Spinal cord (tissue), 10 donors: ENCODE measurements around the gene NF2. TPM values are rescaled to one million over a fixed set of nuclear protein-coding genes. Genes with fewer than 3 reads are reported as not detected.
"Not testable (repeated sequence)": the region's sequence is repeated elsewhere in the genome, so short reads cannot be mapped to it uniquely, and the experiment has no call there.

Experiments
- DNase-seq, 6 donors: peaks; one replicate each; pipeline versions ENCODE4 v3.0.0 to v3.0.0-alpha.2; 2013 to 2015; ENCODE audit warnings: low spot score in 6 of 6, low read depth in 4 of 6
- H3K27ac ChIP-seq: one replicate; pipeline ENCODE4 v1.5.1; 2013; ENCODE audit warnings: low read depth, low read length, control low read depth
- H3K27me3 ChIP-seq: one replicate; pipeline ENCODE4 v1.6.1; 2013; ENCODE audit warnings: low read length; ENCODE audit not compliant: control insufficient read depth, insufficient read depth
- H3K36me3 ChIP-seq: one replicate; pipeline ENCODE4 v1.6.1; 2013; ENCODE audit warnings: low read length; ENCODE audit not compliant: control insufficient read depth, insufficient read depth
- H3K4me1 ChIP-seq: one replicate; pipeline ENCODE4 v1.6.1; 2013; ENCODE audit warnings: low read length; ENCODE audit not compliant: control insufficient read depth, insufficient read depth
- H3K4me3 ChIP-seq: one replicate; pipeline ENCODE4 v1.5.1; 2013; ENCODE audit warnings: low read depth, low read length, control low read depth
- H3K9me3 ChIP-seq: one replicate; pipeline ENCODE4 v1.6.1; 2013; ENCODE audit warnings: low read length; ENCODE audit not compliant: control insufficient read depth, insufficient read depth
- WGBS: methylation state at CpG from one replicate; pipeline ENCODE4 v1.1.5; 2013; ENCODE audit warnings: missing lambda C conversion rate; ENCODE audit not compliant: insufficient coverage; 5-methylcytosine and 5-hydroxymethylcytosine counted together
- polyA plus RNA-seq, 2 donors: library from polyadenylated mRNA; unstranded; fragments of 120-200 nt; gene quantifications; one replicate each; pipeline ENCODE4 v1.2.1, GENCODE V29; 2013; ENCODE audit not compliant: insufficient read length in 2 of 2
- total RNA-seq, 2 donors: library from RNA; depleted of rRNA in 1 of 2; stranded (reverse); fragments of 120-200 nt in 1 of 2; fragments of >200 nt in 1 of 2; gene quantifications; one replicate each; pipeline versions ENCODE4 v1.2.3 to v1.2.4, GENCODE V29; 2013 to 2014
- donor health status: healthy.

NF2 gene
- total and polyA plus RNA-seq, 4 donors = 35.4 to 48.7 (median 39.6) TPM

DNA sequence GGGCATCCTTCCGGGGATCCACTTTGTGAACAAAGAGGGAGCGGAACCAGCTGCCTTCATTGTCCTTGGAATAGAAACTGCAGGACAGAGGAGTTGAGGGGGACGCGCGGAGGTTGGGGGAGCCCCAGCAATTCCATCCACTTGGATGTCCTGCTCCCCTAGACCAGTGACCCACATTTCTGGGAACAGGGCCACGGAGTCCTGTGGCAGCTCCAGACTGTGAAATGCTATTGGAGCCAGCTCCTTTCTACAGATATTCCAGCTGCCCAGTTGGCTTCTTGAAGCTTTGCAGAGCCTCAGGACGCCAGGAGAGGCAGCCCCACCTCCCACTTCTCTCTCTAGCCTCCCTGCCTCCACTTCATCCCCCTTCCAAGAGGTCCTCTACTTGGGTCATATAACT lies 33.0 kb upstream of the NF2 start:
- Histone ChIP-seq H3K27me3 (no peaks in the 10 kb centered on the region), H3K4me1 (no peaks in the 10 kb centered on the region), H3K4me3 (no peak overlapping the region), H3K9me3 (no peaks in the 10 kb centered on the region), H3K36me3 (peaks cover 54% of the 10 kb centered on the region), H3K27ac (no peak overlapping the region)
- WGBS = 94% methylated on average over 7 of the region's 7 CpGs
- DNase-seq = no peak

DNA sequence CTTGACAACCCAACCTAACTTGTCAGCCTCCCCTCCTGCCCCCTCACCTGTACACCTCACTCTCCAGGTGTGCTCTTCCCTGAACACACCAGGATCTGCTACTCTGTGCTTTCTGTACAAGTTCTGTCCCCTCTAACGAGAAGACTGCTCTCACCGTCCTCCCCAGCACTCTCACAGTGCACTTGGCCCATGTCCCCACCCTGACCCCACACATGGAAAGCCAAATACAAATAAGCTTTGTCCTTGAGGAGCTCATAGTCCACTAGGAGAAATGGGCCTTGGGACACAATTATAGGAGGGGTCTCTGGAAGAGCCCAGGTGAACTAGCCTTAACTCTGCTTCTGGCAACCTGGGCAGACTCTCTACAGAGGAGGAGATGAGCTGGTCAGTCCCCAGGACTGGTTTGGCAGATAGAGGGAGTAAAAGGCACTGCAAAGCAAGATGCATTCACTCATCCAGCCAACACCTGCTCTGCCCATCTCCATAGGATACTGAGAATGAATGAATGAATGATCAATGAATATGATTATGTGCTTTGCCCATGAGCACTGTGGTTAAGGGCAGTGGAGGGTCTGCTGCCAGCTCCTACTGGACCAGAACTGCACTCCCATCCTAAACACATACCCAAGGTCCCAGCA lies 32.4 kb upstream of the NF2 start:
- no peaks in the 10 kb centered on the region for H3K27me3 ChIP-seq
- H3K4me1 ChIP-seq = no peaks in the 10 kb centered on the region
- DNase-seq = no peak
- 77% methylated on average over 2 of the region's 2 CpGs for WGBS
- no peaks in the 10 kb centered on the region for H3K9me3 ChIP-seq
- peaks cover 54% of the 10 kb centered on the region for H3K36me3 ChIP-seq
- H3K27ac ChIP-seq = no peak overlapping the region
- no peak overlapping the region for H3K4me3 ChIP-seq

DNA sequence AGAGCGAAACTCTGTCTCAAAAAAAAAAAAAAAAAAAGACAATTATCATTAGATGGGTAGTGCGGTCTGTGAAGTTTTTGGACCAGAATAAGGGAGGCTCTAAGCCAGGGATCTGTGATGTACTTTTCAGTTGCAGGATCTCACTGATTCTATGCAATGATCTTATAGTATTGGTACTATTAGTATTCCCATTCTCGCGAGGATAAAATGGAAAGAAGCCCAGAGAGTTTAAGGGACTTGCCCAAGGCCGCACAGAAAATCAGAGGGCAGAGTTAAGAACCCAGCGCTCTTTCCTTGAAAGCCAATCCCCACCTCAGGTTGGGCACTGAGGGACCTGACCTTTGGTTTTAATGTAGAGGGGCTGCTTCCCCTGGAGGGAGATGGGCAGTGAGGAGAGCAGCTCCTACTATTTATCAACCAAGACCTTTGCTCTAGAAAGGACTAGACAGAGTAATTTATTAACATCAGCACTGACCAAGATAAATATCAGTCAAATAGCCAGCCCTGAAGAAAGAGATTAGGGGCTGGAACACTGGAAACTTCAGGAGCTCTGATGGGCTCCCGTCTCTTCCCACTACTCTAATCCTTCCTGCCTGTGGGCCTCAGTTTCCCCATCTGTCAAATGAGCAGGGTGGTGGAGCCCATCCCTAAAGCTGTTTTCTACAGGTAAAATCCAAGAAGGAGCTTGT lies 28.5 kb upstream of the NF2 start:
- Histone ChIP-seq H3K4me1 (peaks cover under 1% of the 10 kb centered on the region), H3K27ac (no peak overlapping the region)
- WGBS = 100% methylated on average over 1 of the region's 7 CpGs

DNA sequence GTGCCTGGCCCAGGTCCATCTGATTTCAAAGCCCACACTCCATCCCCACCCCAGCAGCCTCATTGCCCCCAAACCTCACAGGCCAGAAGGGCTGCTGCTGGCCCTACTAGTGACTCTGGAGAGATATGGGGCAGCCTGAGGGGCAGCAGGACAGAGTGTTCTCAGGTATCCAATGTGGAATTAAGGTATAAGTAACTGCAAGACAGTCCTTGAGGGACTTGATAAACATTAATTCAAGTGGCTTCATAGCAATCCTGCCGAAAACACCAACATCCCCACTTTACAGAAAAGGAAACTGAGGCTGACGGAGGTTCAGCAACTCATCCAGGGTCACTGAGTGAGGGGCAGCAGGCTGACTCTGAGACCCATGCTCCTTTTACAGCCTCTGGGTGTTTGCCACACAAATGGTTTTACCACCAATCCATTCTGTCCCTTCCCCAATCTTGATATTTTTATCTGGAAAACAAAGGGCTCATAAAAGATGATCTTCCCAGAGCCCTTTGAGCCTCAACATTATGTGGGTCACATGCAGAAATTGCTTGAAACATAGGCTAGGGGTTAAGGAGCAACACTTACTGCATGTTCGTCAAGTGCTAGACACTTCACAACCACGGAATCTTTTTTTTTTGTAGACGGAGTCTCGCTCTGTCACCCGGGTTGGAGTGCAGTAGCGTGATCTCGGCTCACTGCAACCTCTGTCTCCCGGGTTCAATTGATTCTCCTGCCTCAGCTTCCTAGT lies 24.8 kb upstream of the NF2 start:
- WGBS = 85% methylated on average over 9 of the region's 10 CpGs
- Histone ChIP-seq H3K36me3 (peaks cover 12% of the 10 kb centered on the region), H3K4me1 (peaks cover 13% of the 10 kb centered on the region), H3K27ac (no peak overlapping the region), H3K9me3 (no peaks in the 10 kb centered on the region), H3K27me3 (no peaks in the 10 kb centered on the region), H3K4me3 (no peak overlapping the region)
- no peak for DNase-seq

More for the DNA sequence above, 28.5 kb upstream of the NF2 start:
- H3K36me3 ChIP-seq = peaks cover 22% of the 10 kb centered on the region
- no peak for DNase-seq
- H3K9me3 ChIP-seq = no peaks in the 10 kb centered on the region
- H3K27me3 ChIP-seq = no peaks in the 10 kb centered on the region
- H3K4me3 ChIP-seq = no peak overlapping the region

DNA sequence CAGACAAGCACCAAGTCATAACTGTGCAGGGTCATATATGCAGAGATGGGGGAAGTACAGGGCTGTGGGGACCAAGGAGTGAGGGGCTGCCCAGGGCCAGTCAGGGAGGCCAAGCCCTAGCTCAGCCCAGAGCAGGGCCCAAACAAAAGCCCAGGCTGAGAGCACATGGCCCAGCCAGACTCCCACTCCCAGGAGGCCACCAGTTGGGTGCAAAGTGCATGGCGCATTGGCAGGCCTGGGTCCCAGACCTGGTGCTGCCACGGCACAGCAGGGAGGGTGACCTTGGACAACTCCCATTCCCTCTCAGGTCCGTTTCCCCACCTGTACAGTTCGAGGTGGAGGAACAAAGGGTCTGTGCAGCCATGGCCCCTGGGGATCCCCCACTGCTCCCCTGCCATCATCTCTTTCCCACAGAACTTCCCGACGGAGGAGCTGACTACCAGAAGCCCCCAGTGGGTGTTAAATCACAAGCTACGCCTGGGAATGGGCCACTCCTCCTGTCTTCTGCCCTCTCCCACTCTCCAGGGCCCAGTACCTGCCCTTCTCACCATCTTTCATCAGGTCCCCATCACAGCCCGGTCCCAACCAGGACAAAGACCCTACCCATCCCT lies 23.1 kb upstream of the NF2 start:
- Histone ChIP-seq H3K36me3 (peaks cover 8% of the 10 kb centered on the region), H3K9me3 (no peaks in the 10 kb centered on the region), H3K4me3 (peak overlapping the region; percentile 62), H3K4me1 (peaks cover 13% of the 10 kb centered on the region), H3K27me3 (no peaks in the 10 kb centered on the region), H3K27ac (peak overlapping the region; percentile 71)
- 27% methylated on average over 8 of the region's 8 CpGs for WGBS
- DNase-seq = no peak

DNA sequence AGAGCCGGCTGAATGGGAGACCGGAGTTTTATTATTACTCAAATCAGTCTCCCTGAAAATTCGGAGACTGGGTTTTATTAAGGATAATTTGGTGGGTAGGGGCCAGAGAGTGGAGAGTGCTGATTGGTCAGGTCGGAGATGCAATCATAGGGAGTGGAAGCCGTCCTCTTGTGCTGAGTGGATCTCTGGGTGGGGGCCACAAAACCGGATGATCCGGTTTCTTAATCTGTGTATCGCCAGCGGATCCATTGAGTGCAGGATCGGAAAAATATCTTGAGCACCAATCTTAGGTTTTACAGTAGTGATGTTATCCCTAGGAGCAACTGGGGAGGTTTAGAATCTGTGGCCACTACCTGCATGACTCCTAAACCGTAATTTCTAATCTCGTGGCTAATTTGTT lies 21.6 kb upstream of the NF2 start:
- H3K36me3 ChIP-seq = peaks cover 8% of the 10 kb centered on the region
- no peak overlapping the region for H3K27ac ChIP-seq
- peaks cover 13% of the 10 kb centered on the region for H3K4me1 ChIP-seq
- WGBS = 86% methylated on average over 10 of the region's 12 CpGs
- DNase-seq = no peak
- H3K4me3 ChIP-seq = peak overlapping the region; percentile 62
- no peaks in the 10 kb centered on the region for H3K9me3 ChIP-seq
- no peaks in the 10 kb centered on the region for H3K27me3 ChIP-seq

DNA sequence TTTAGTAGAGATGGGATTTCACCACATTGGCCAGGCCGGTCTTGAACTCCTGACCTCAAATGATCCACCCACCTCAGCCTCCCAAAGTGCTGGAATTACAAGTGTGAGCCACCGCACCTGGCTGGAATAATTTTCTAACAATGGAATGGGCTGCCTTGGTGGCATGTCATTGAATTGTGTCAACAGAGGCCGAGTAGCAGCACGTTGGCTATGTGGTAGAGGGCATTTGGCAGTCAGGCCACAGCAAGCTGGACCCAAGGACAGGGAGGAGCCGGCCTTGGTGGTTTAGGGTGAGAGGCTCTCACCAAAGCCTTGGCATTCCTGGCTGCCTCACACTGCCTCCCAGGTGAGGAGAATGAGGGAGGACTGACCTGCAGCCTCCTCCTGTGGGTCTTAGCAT lies 18.5 kb upstream of the NF2 start:
- Histone ChIP-seq H3K4me1 (peaks cover 12% of the 10 kb centered on the region), H3K4me3 (no peak overlapping the region), H3K27ac (no peak overlapping the region), H3K36me3 (peaks cover 4% of the 10 kb centered on the region), H3K27me3 (no peaks in the 10 kb centered on the region), H3K9me3 (no peaks in the 10 kb centered on the region)
- 80% methylated on average over 3 of the region's 5 CpGs for WGBS
- DNase-seq = no peak

DNA sequence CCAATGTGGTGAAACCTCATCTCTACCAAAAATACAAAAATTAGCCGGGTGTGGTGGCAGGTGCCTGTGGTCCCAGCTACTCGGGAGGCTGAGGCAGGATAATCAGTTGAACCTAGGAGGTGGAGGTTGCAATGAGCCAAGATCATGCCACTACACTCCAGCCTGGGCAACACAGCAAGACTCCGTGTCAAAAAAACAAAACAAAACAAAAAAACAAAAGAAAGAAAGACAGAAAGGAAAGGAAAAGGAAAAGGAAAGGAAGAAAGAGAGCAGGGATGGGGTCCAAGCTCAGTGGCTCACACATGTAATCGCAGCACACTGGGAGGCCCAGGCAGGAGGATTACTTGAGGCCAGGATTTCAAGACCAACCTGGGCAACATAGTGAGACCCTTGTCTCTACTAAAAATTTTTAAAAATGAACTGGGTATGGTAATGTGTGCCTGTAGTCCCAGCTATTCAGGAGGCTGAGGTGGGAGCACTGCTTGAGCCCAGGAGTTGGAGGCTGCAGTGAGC lies 17.2 kb upstream of the NF2 start:
- H3K36me3 ChIP-seq, DNase-seq, H3K9me3 ChIP-seq, H3K27me3 ChIP-seq, H3K27ac ChIP-seq, H3K4me1 ChIP-seq, H3K4me3 ChIP-seq: not testable (repeated sequence)
- WGBS = no CpG with 5 or more reads among the region's 4 CpGs

DNA sequence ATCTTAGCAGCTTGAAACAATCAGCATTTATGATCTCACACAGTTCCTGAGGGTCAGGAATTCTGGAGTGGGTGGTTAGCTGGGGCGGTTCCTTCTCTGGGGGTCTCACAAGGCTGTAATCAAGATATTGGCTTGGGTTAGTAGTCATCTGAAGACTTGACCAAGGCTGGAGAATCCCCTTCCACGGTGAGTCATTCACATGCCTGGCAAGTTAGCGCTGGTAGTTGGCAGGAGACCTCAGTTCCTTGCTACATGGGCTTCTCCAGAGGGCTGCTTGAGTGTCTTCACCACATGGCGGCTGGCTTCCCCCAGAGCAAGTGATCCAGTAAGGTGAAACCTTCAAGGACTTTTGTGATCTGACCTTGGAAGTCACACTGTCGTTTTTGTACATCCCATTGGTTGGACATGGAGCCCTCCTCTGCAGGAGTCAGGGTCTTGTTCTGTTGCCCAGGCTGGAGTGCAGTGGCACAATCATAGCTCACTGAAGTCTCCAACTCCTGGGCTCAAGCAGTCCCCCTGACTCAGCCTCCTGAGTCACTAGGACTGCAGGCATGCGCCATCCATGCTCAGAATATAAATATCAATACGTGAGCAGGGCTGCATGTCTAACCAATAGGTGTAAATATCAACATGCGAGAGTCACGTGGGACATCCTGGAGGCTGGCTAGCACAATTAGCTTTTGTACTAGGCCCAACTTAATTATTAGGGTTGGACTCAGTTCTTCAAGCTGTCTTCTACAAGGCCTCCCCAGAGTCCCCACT lies 15.3 kb upstream of the NF2 start:
- Histone ChIP-seq H3K4me1 (no peaks in the 10 kb centered on the region), H3K27me3 (no peaks in the 10 kb centered on the region), H3K9me3 (no peaks in the 10 kb centered on the region), H3K27ac (no peak overlapping the region), H3K4me3 (no peak overlapping the region), H3K36me3 (no peaks in the 10 kb centered on the region)
- no peak for DNase-seq
- 81% methylated on average over 8 of the region's 9 CpGs for WGBS
